ENCODE data around the gene NPIPB2. TPM values are rescaled to one million over a fixed set of nuclear protein-coding genes. Genes with fewer than 3 reads are reported as not detected.

NPIPB2 gene
- total RNA-seq, 1 donor: 4.7 TPM

GRCh38 chr16:11985250-11985649 is 43.4 kb upstream of the NPIPB2 start:
- DNase-seq (ENCODE audit: insufficient read length, low spot score, missing footprints): no peak

GRCh38 chr16:11980136-11980844 is 38.4 kb upstream of the NPIPB2 start:
- no peak overlapping the region for H3K27ac ChIP-seq (ENCODE audit: low read depth, low read length)
- no peak overlapping the region for H3K4me3 ChIP-seq (ENCODE audit: insufficient read depth, low read length)
- H4K20me1 ChIP-seq (ENCODE audit: insufficient read depth, low read length): no peaks in the 10 kb centered on the region
- H3K9me3 ChIP-seq (ENCODE audit: low read depth, low read length): no peaks in the 10 kb centered on the region
- H3K79me2 ChIP-seq (ENCODE audit: insufficient read depth, low read length): peaks cover 77% of the 10 kb centered on the region
- H3K36me3 ChIP-seq (ENCODE audit: insufficient read depth, low read length): no peaks in the 10 kb centered on the region
- no peak for DNase-seq (ENCODE audit: insufficient read length, low spot score, missing footprints)
- no peaks in the 10 kb centered on the region for H3K27me3 ChIP-seq (ENCODE audit: insufficient read depth, low read length)
- no peak overlapping the region for H3K4me2 ChIP-seq (ENCODE audit: insufficient read depth, low read length)
- no peak for TF ChIP-seq CTCF (IDR thresholded peaks at IDR 0.05; ENCODE audit: extremely low read depth, low read depth, low read length)
- peaks cover 13% of the 10 kb centered on the region for H3K4me1 ChIP-seq (ENCODE audit: insufficient read depth, low read length)
- H2AFZ ChIP-seq (ENCODE audit: low read length): no peak overlapping the region

More at GRCh38 chr16:11985250-11985649, 43.4 kb upstream of the NPIPB2 start:
- no peak for TF ChIP-seq CTCF (IDR thresholded peaks at IDR 0.05; ENCODE audit: extremely low read depth, low read depth, low read length)
- Histone ChIP-seq H4K20me1 (ENCODE audit: insufficient read depth, low read length) (peaks cover 4% of the 10 kb centered on the region), H3K36me3 (ENCODE audit: insufficient read depth, low read length) (no peaks in the 10 kb centered on the region), H3K4me2 (ENCODE audit: insufficient read depth, low read length) (no peak overlapping the region), H3K9me3 (ENCODE audit: low read depth, low read length) (no peaks in the 10 kb centered on the region), H3K27ac (ENCODE audit: low read depth, low read length) (no peak overlapping the region), H3K79me2 (ENCODE audit: insufficient read depth, low read length) (peaks cover 73% of the 10 kb centered on the region), H3K4me1 (ENCODE audit: insufficient read depth, low read length) (no peaks in the 10 kb centered on the region), H3K4me3 (ENCODE audit: insufficient read depth, low read length) (no peak overlapping the region), H3K27me3 (ENCODE audit: insufficient read depth, low read length) (no peaks in the 10 kb centered on the region), H2AFZ (ENCODE audit: low read length) (no peak overlapping the region)

GRCh38 chr16:11979013-11979672 is 37.3 kb upstream of the NPIPB2 start:
- Histone ChIP-seq H3K27me3 (ENCODE audit: insufficient read depth, low read length) (no peaks in the 10 kb centered on the region), H3K79me2 (ENCODE audit: insufficient read depth, low read length) (peaks cover 67% of the 10 kb centered on the region), H3K9me3 (ENCODE audit: low read depth, low read length) (no peaks in the 10 kb centered on the region), H3K4me1 (ENCODE audit: insufficient read depth, low read length) (peaks cover 13% of the 10 kb centered on the region), H3K27ac (ENCODE audit: low read depth, low read length) (no peak overlapping the region), H3K4me3 (ENCODE audit: insufficient read depth, low read length) (no peak overlapping the region), H3K36me3 (ENCODE audit: insufficient read depth, low read length) (no peaks in the 10 kb centered on the region), H2AFZ (ENCODE audit: low read length) (no peak overlapping the region), H4K20me1 (ENCODE audit: insufficient read depth, low read length) (no peaks in the 10 kb centered on the region), H3K4me2 (ENCODE audit: insufficient read depth, low read length) (no peak overlapping the region)
- DNase-seq (ENCODE audit: insufficient read length, low spot score, missing footprints): no peak
- no peak for TF ChIP-seq CTCF (IDR thresholded peaks at IDR 0.05; ENCODE audit: extremely low read depth, low read depth, low read length)

- Histone ChIP-seq H3K27me3 (ENCODE audit: insufficient read depth, low read length) (no peaks in the 10 kb centered on the region), H3K27ac (ENCODE audit: low read depth, low read length) (peak overlapping the region; percentile 19), H2AFZ (ENCODE audit: low read length) (peak overlapping the region; percentile 77), H3K9me3 (ENCODE audit: low read depth, low read length) (no peaks in the 10 kb centered on the region), H3K4me3 (ENCODE audit: insufficient read depth, low read length) (peak overlapping the region; percentile 98), H4K20me1 (ENCODE audit: insufficient read depth, low read length) (no peaks in the 10 kb centered on the region), H3K4me1 (ENCODE audit: insufficient read depth, low read length) (peaks cover 13% of the 10 kb centered on the region), H3K79me2 (ENCODE audit: insufficient read depth, low read length) (peaks cover 57% of the 10 kb centered on the region), H3K4me2 (ENCODE audit: insufficient read depth, low read length) (peak overlapping the region; percentile 80), H3K36me3 (ENCODE audit: insufficient read depth, low read length) (peaks cover 8% of the 10 kb centered on the region)
- no peak for DNase-seq (ENCODE audit: insufficient read length, low spot score, missing footprints)
- no peak for TF ChIP-seq CTCF (IDR thresholded peaks at IDR 0.05; ENCODE audit: extremely low read depth, low read depth, low read length)
These were observed 36.2 kb upstream of the NPIPB2 start for GRCh38 chr16:11978080-11978479.

All from osteoblast (primary cell).